A549 (cell line): ENCODE results near the gene APCDD1L.

Source experiments
- BHLHE40 ChIP-seq: IDR thresholded peaks from 2 replicates; pipeline ENCODE4 v1.6.1; 2012; ENCODE audit warnings: low read depth, low read length, inconsistent platforms
- CBX8 ChIP-seq: fragments of 200-600 bp; sonication (generic); IDR thresholded peaks from 2 replicates; pipeline ENCODE4 v1.6.1; 2016
- CHD4 ChIP-seq: fragments of 200-600 bp; sonication (generic); IDR thresholded peaks from 2 replicates; pipeline ENCODE4 v1.6.1; 2016; ENCODE audit warnings: antibody characterized with exemption, mild to moderate bottlenecking, borderline replicate concordance
- CTCF ChIP-seq: fragments of >200 bp; sonication (Bioruptor Twin); formaldehyde crosslinking; IDR thresholded peaks from 3 replicates; pipeline ENCODE4 v1.5.1; 2016
- EP300 ChIP-seq, 2 experiments: fragments of >200 bp; sonication (Bioruptor Twin); formaldehyde crosslinking; IDR thresholded peaks; 2 replicates in 1 of 2; 3 replicates in 1 of 2; pipeline ENCODE4 v1.6.1; 2016 to 2017
- GATA3 ChIP-seq: IDR thresholded peaks from 2 replicates; pipeline ENCODE4 v1.6.1; 2012; ENCODE audit warnings: borderline replicate concordance
- JUNB ChIP-seq: fragments of >200 bp; sonication (Bioruptor Twin); formaldehyde crosslinking; IDR thresholded peaks from 2 replicates; pipeline ENCODE4 v1.6.1; 2016
- MAX ChIP-seq: IDR thresholded peaks from 2 replicates; pipeline ENCODE4 v1.6.1; 2012
- POLR2A ChIP-seq: IDR thresholded peaks from 2 replicates; pipeline ENCODE4 v1.6.1; 2012; ENCODE audit warnings: mild to moderate bottlenecking, low read length
- POLR2AphosphoS2 ChIP-seq: conservative IDR thresholded peaks from 2 replicates; pipeline ENCODE4 v1.6.1; 2012; ENCODE audit warnings: low read length, improper control_type of control experiment, inconsistent platforms
- RCOR1 ChIP-seq: fragments of 150-350 bp; IDR thresholded peaks from 2 replicates; pipeline ENCODE4 v1.6.1; 2014; ENCODE audit warnings: antibody characterized with exemption, low read length, low read depth
- SMC3 ChIP-seq: fragments of >200 bp; sonication (Bioruptor Twin); formaldehyde crosslinking; IDR thresholded peaks from 3 replicates; pipeline ENCODE4 v1.6.1; 2018; ENCODE audit warnings: inconsistent platforms
- SREBF2 ChIP-seq: fragments of 450-650 bp; IDR thresholded peaks from 2 replicates; pipeline ENCODE4 v1.6.1; 2014; ENCODE audit warnings: mild to moderate bottlenecking, moderate library complexity

GRCh38 chr20:58545565-58546415 is 30.6 kb upstream of the APCDD1L start:
- TF ChIP-seq CTCF (no peak), CHD4 (no peak), POLR2A (no peak), CBX8 (no peak), JUNB (no peak), SMC3 (no peak), RCOR1 (no peak), MAX (no peak), GATA3 (no peak), BHLHE40 (no peak), POLR2AphosphoS2 (no peak), SREBF2 (no peak), EP300 (IDR thresholded peaks at IDR 0.05) (no peak)
